Measurements from ENCODE around the gene RAB40B. TPM values are rescaled to one million over a fixed set of nuclear protein-coding genes. Genes with fewer than 3 reads are reported as not detected.

Gene RAB40B
- total and polyA plus RNA-seq, 2 of the 13 experiments (the other 11 are each of a cell fraction or from before 2014, with no cell fraction given) = 6.2 to 6.5 TPM

GRCh38 chr17:82734987-82735866 lies 36.7 kb upstream of the RAB40B start, which contains the start of gene FN3K (continued):
- TF ChIP-seq, protein P1, sequence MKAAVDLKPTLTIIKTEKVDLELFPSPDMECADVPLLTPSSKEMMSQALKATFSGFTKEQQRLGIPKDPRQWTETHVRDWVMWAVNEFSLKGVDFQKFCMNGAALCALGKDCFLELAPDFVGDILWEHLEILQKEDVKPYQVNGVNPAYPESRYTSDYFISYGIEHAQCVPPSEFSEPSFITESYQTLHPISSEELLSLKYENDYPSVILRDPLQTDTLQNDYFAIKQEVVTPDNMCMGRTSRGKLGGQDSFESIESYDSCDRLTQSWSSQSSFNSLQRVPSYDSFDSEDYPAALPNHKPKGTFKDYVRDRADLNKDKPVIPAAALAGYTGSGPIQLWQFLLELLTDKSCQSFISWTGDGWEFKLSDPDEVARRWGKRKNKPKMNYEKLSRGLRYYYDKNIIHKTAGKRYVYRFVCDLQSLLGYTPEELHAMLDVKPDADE (CRISPR knock-in tag; IDR thresholded peaks at IDR 0.05) = no peak
- TF ChIP-seq ZNF724P (CRISPR knock-in tag; IDR thresholded peaks at IDR 0.05; ENCODE audit: borderline replicate concordance) = peak; percentile 78; the same call in 1 of the 2 replicates
- TF ChIP-seq MEF2D (CRISPR knock-in tag; IDR thresholded peaks at IDR 0.05) = no peak
- TF ChIP-seq ZNF567 (CRISPR knock-in tag; IDR thresholded peaks at IDR 0.05; ENCODE audit: borderline replicate concordance) = no peak
- no peak; the same call in 1 of the 2 replicates for TF ChIP-seq RARA (CRISPR knock-in tag; IDR thresholded peaks at IDR 0.05)
- TF ChIP-seq ZKSCAN5 (CRISPR knock-in tag; IDR thresholded peaks at IDR 0.05) = no peak
- TF ChIP-seq, protein P2, sequence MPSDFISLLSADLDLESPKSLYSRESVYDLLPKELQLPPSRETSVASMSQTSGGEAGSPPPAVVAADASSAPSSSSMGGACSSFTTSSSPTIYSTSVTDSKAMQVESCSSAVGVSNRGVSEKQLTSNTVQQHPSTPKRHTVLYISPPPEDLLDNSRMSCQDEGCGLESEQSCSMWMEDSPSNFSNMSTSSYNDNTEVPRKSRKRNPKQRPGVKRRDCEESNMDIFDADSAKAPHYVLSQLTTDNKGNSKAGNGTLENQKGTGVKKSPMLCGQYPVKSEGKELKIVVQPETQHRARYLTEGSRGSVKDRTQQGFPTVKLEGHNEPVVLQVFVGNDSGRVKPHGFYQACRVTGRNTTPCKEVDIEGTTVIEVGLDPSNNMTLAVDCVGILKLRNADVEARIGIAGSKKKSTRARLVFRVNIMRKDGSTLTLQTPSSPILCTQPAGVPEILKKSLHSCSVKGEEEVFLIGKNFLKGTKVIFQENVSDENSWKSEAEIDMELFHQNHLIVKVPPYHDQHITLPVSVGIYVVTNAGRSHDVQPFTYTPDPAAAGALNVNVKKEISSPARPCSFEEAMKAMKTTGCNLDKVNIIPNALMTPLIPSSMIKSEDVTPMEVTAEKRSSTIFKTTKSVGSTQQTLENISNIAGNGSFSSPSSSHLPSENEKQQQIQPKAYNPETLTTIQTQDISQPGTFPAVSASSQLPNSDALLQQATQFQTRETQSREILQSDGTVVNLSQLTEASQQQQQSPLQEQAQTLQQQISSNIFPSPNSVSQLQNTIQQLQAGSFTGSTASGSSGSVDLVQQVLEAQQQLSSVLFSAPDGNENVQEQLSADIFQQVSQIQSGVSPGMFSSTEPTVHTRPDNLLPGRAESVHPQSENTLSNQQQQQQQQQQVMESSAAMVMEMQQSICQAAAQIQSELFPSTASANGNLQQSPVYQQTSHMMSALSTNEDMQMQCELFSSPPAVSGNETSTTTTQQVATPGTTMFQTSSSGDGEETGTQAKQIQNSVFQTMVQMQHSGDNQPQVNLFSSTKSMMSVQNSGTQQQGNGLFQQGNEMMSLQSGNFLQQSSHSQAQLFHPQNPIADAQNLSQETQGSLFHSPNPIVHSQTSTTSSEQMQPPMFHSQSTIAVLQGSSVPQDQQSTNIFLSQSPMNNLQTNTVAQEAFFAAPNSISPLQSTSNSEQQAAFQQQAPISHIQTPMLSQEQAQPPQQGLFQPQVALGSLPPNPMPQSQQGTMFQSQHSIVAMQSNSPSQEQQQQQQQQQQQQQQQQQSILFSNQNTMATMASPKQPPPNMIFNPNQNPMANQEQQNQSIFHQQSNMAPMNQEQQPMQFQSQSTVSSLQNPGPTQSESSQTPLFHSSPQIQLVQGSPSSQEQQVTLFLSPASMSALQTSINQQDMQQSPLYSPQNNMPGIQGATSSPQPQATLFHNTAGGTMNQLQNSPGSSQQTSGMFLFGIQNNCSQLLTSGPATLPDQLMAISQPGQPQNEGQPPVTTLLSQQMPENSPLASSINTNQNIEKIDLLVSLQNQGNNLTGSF (CRISPR knock-in tag; IDR thresholded peaks at IDR 0.05) = 0 out of 2 replicates have a peak, but pooled peaks have one; percentile 32
- no peak for TF ChIP-seq CBX2 (IDR thresholded peaks at IDR 0.05; ENCODE audit: low read depth, low read length)
- no peak for TF ChIP-seq CBX2 (CRISPR knock-in tag; IDR thresholded peaks at IDR 0.05; ENCODE audit: low read depth)
- no peak; the same call in 1 of the 2 replicates for TF ChIP-seq THRA (CRISPR knock-in tag; IDR thresholded peaks at IDR 0.05; ENCODE audit: borderline replicate concordance)
- TF ChIP-seq POLR2AphosphoS5 (IDR thresholded peaks at IDR 0.05; ENCODE audit: low read depth, low read length) = peak; percentile 89
- peak; percentile 48; the same call in 1 of the 2 replicates for TF ChIP-seq PRMT3 (CRISPR knock-in tag; IDR thresholded peaks at IDR 0.05; ENCODE audit: borderline replicate concordance, low read depth)
- TF ChIP-seq ZNF558 (CRISPR knock-in tag; IDR thresholded peaks at IDR 0.05; ENCODE audit: borderline replicate concordance) = no peak; the same call in 1 of the 2 replicates
- no peak for TF ChIP-seq SUZ12 (IDR thresholded peaks at IDR 0.05; ENCODE audit: low read depth, low read length)
- peak; percentile 75 for TF ChIP-seq ZNF451 (CRISPR knock-in tag; IDR thresholded peaks at IDR 0.05)
- TF ChIP-seq ZNF335 (CRISPR knock-in tag; IDR thresholded peaks at IDR 0.05) = no peak
- no peak for TF ChIP-seq ZFP36 (IDR thresholded peaks at IDR 0.05; ENCODE audit: borderline replicate concordance, low read depth, low read length, partially characterized antibody)
- TF ChIP-seq ZBTB49 (CRISPR knock-in tag; IDR thresholded peaks at IDR 0.05; ENCODE audit: borderline replicate concordance) = no peak; the same call in 1 of the 2 replicates
